ENCODE measurements around the gene FAR1. TPM values are rescaled to one million over a fixed set of nuclear protein-coding genes. Genes with fewer than 3 reads are reported as not detected.

The FAR1 gene
- polyA plus RNA-seq, 3 donors: 47.2 to 77.0 (median 52.6) TPM

- H3K27me3 ChIP-seq (ENCODE audit: control insufficient read depth in 2 of 2, insufficient read depth in 2 of 2, low read length in 2 of 2): no peaks in the 10 kb centered on the region
- Mint-ChIP-seq H3K27me3 (ENCODE audit: low read depth in 3 of 3) (peaks cover 0 to 3% (median 0%) of the 10 kb centered on the region in 3 donors), H3K36me3 (peaks cover 0 to 3% of the 10 kb centered on the region in 2 donors), H3K4me1 (peaks cover 80% of the 10 kb centered on the region), H3K27ac (peak overlapping the region; percentile 64 to 99 (median 98)), H3K4me3 (peak overlapping the region in 1 of 2 donors; percentile 39), H3K9me3 (peaks cover 0 to 8% (median 0%) of the 10 kb centered on the region in 7 donors)
- no peak overlapping the region for H3K9ac ChIP-seq (ENCODE audit: insufficient read depth, low read length, poor library complexity, severe bottlenecking)
- WGBS (ENCODE audit: insufficient coverage): no CpG with 5 or more reads among the region's 1 CpG
- H4K20me1 ChIP-seq (ENCODE audit: insufficient read depth, low read length): peaks cover 14% of the 10 kb centered on the region
- DNase-seq: no peak
- intact Hi-C loops (cut with micrococcal nuclease): no loop called here
- H3K9me3 ChIP-seq (replicated peaks in 1 of 2; ENCODE audit: control insufficient read depth in 1 of 2, insufficient read depth in 1 of 2, low read length in 2 of 2): no peaks in the 10 kb centered on the region
- peak overlapping the region in 1 of 3 experiments; percentile 79 for H3K4me3 ChIP-seq (replicated peaks in 1 of 3; ENCODE audit: low read depth in 2 of 3, low read length in 3 of 3)
- peaks cover 98% of the 10 kb centered on the region for H3K79me2 ChIP-seq (ENCODE audit: insufficient read depth, low read length)
- H3K36me3 ChIP-seq (replicated peaks in 1 of 2; ENCODE audit: control insufficient read depth in 1 of 2, insufficient read depth in 2 of 2, low read length in 2 of 2): no peaks in the 10 kb centered on the region
- peaks cover 79 to 99% of the 10 kb centered on the region in 2 donors for H3K4me1 ChIP-seq (ENCODE audit: control insufficient read depth in 1 of 2, insufficient read depth in 2 of 2, low read length in 2 of 2)
- H2AFZ ChIP-seq (ENCODE audit: insufficient read depth, low read depth, low read length, poor library complexity, severe bottlenecking): no peak overlapping the region
- no peak for TF ChIP-seq CTCF (IDR thresholded peaks at IDR 0.05)
- H3K4me2 ChIP-seq (replicated peaks; ENCODE audit: extremely low read depth, low read length, poor library complexity, severe bottlenecking): peak overlapping the region; percentile 91
- H3K27ac ChIP-seq (ENCODE audit: low read depth in 1 of 2, low read length in 2 of 2): peak overlapping the region in 1 of 2 donors; percentile 93
Measured at GRCh38 chr11:13676576-13676975, 8.1 kb downstream of the FAR1 start.

GRCh38 chr11:13679768-13680167 is 11.3 kb downstream of the FAR1 start:
- no peaks in the 10 kb centered on the region for H3K27me3 ChIP-seq (ENCODE audit: control insufficient read depth in 2 of 2, insufficient read depth in 2 of 2, low read length in 2 of 2)
- peaks cover 0 to 6% (median 0%) of the 10 kb centered on the region in 7 donors for H3K9me3 Mint-ChIP-seq
- no peaks in the 10 kb centered on the region for H3K36me3 ChIP-seq (replicated peaks in 1 of 2; ENCODE audit: control insufficient read depth in 1 of 2, insufficient read depth in 2 of 2, low read length in 2 of 2)
- H3K36me3 Mint-ChIP-seq: peaks cover 0 to 6% of the 10 kb centered on the region in 2 donors
- TF ChIP-seq CTCF (IDR thresholded peaks at IDR 0.05): no peak
- H3K4me2 ChIP-seq (replicated peaks; ENCODE audit: extremely low read depth, low read length, poor library complexity, severe bottlenecking): no peak overlapping the region
- no peak overlapping the region for H2AFZ ChIP-seq (ENCODE audit: insufficient read depth, low read depth, low read length, poor library complexity, severe bottlenecking)
- H3K9me3 ChIP-seq (replicated peaks in 1 of 2; ENCODE audit: control insufficient read depth in 1 of 2, insufficient read depth in 1 of 2, low read length in 2 of 2): no peaks in the 10 kb centered on the region
- H3K4me1 ChIP-seq (ENCODE audit: control insufficient read depth in 1 of 2, insufficient read depth in 2 of 2, low read length in 2 of 2): peaks cover 69 to 83% of the 10 kb centered on the region in 2 donors
- no CpG with 5 or more reads among the region's 2 CpGs for WGBS (ENCODE audit: insufficient coverage)
- H3K9ac ChIP-seq (ENCODE audit: insufficient read depth, low read length, poor library complexity, severe bottlenecking): no peak overlapping the region
- peak overlapping the region; percentile 56 to 70 for H3K27ac ChIP-seq (ENCODE audit: low read depth in 1 of 2, low read length in 2 of 2)
- peaks cover 46% of the 10 kb centered on the region for H4K20me1 ChIP-seq (ENCODE audit: insufficient read depth, low read length)
- peaks cover 75% of the 10 kb centered on the region for H3K4me1 Mint-ChIP-seq
- peak overlapping the region in 1 of 3 experiments; percentile 7 for H3K4me3 ChIP-seq (replicated peaks in 1 of 3; ENCODE audit: low read depth in 2 of 3, low read length in 3 of 3)
- peak overlapping the region in 1 of 2 donors; percentile 19 for H3K4me3 Mint-ChIP-seq
- peaks cover 0 to 3% (median 0%) of the 10 kb centered on the region in 3 donors for H3K27me3 Mint-ChIP-seq (ENCODE audit: low read depth in 3 of 3)
- peaks cover 98% of the 10 kb centered on the region for H3K79me2 ChIP-seq (ENCODE audit: insufficient read depth, low read length)
- DNase-seq: no peak
- H3K27ac Mint-ChIP-seq: peak overlapping the region in 6 of 7 donors; percentile 42 to 93 (median 86)
- intact Hi-C loops (cut with micrococcal nuclease): no loop called here

Data from CD14-positive monocyte (primary cell).